Activated T-cell treated with anti-CD3 and anti-CD28 coated beads, Interleukin-2, amount 50 U/mL, for 72 hours (primary cell): ENCODE measurements around the gene C6orf15. TPM values are rescaled to one million over a fixed set of nuclear protein-coding genes. Genes with fewer than 3 reads are reported as not detected.
"Not testable (repeated sequence)": the region's sequence is repeated elsewhere in the genome, so short reads cannot be mapped to it uniquely, and the experiment has no call there.

ENCODE experiments used
- ATAC-seq, 2 donors: fragments of 150-1000 bp; cut with Tn5 transposase; replicated peaks in 1 of 2; 2 replicates each; pipeline ENCODE4 v1.10.0; 2021; ENCODE audit warnings: moderate library complexity in 2 of 2, mild to moderate bottlenecking in 1 of 2
- DNase-seq, 2 donors: peaks; one replicate each; pipeline ENCODE4 v3.0.0; 2021 to 2022; ENCODE audit warnings: mixed read lengths in 1 of 2
- H3K27ac Mint-ChIP-seq: one replicate; pipeline ENCODE4 v1.8.0; 2022; ENCODE audit warnings: mild to moderate bottlenecking, moderate library complexity, mixed read lengths
- H3K27me3 Mint-ChIP-seq: one replicate; pipeline ENCODE4 v1.8.0; 2022; ENCODE audit warnings: low read depth, mixed read lengths
- H3K36me3 Mint-ChIP-seq, 2 donors: one replicate each; pipeline ENCODE4 v1.8.0; 2022; ENCODE audit warnings: mixed read lengths in 2 of 2, mild to moderate bottlenecking in 1 of 2; ENCODE audit not compliant: insufficient read depth in 2 of 2
- H3K4me1 Mint-ChIP-seq: one replicate; pipeline ENCODE4 v1.8.0; 2022; ENCODE audit warnings: low read depth, mixed read lengths
- H3K4me3 Mint-ChIP-seq, 2 donors: one replicate each; pipeline ENCODE4 v1.8.0; 2022; ENCODE audit warnings: mild to moderate bottlenecking in 2 of 2, mixed read lengths in 2 of 2, moderate library complexity in 2 of 2
- H3K9me3 Mint-ChIP-seq, 2 donors: one replicate each; pipeline ENCODE4 v1.8.0; 2022; ENCODE audit warnings: mixed read lengths in 2 of 2
- total RNA-seq, 2 donors: library from RNA; stranded (reverse); gene quantifications; one replicate each; pipeline ENCODE4 v1.2.3, GENCODE V29; 2022

Gene C6orf15
- total RNA-seq, 2 donors from 2014 or later: not detected

GRCh38 chr6:31067028-31067427 is 45.3 kb downstream of the C6orf15 start:
- H3K27ac Mint-ChIP-seq, ATAC-seq, H3K4me3 Mint-ChIP-seq, H3K4me1 Mint-ChIP-seq, H3K36me3 Mint-ChIP-seq, H3K9me3 Mint-ChIP-seq, DNase-seq, H3K27me3 Mint-ChIP-seq: not testable (repeated sequence)

GRCh38 chr6:31065556-31065955 is 46.8 kb downstream of the C6orf15 start:
- Mint-ChIP-seq H3K36me3 (no peaks in the 10 kb centered on the region), H3K4me1 (no peaks in the 10 kb centered on the region), H3K27ac (no peak overlapping the region), H3K27me3 (no peaks in the 10 kb centered on the region), H3K9me3 (no peaks in the 10 kb centered on the region), H3K4me3 (no peak overlapping the region)
- DNase-seq (no peak), ATAC-seq (no peak)

GRCh38 chr6:31063906-31064435 is 48.4 kb downstream of the C6orf15 start:
- no peaks in the 10 kb centered on the region for H3K4me1 Mint-ChIP-seq

More at GRCh38 chr6:31063906-31064435, 48.4 kb downstream of the C6orf15 start:
- no peak for ATAC-seq
- DNase-seq: no peak
- H3K36me3 Mint-ChIP-seq: no peaks in the 10 kb centered on the region
- H3K9me3 Mint-ChIP-seq: no peaks in the 10 kb centered on the region
- no peaks in the 10 kb centered on the region for H3K27me3 Mint-ChIP-seq
- H3K27ac Mint-ChIP-seq: no peak overlapping the region
- H3K4me3 Mint-ChIP-seq: no peak overlapping the region

Other genes with a start within 250 kb of the C6orf15 start
- gene DDR1, start 228.1 kb downstream of the C6orf15 start, total RNA-seq: 10 to 100 TPM in 1 of 2 donors, 1 to 10 TPM in 1; 9.4 to 11.6 TPM
- gene GTF2H4, start 204.4 kb downstream of the C6orf15 start, total RNA-seq: 10 to 100 TPM; 43.5 to 46.9 TPM
- 10 to 100 TPM; 47.3 to 54.9 TPM for gene VARS2, start 198.3 kb downstream of the C6orf15 start, total RNA-seq
- gene SFTA2, start 180.4 kb downstream of the C6orf15 start, total RNA-seq: under 1 TPM in 1 of 2 donors, not detected in 1; 0.31 TPM
- gene MUCL3, start 171.6 kb downstream of the C6orf15 start, total RNA-seq: under 1 TPM in 1 of 2 donors, not detected in 1; 0.09 TPM
- gene MUC21, start 128.9 kb downstream of the C6orf15 start, total RNA-seq: not detected
- not detected for gene MUC22, start 102.1 kb downstream of the C6orf15 start, total RNA-seq
- under 1 TPM in 1 of 2 donors, not detected in 1; 0.67 TPM for gene PSORS1C1, start 2.2 kb upstream of the C6orf15 start, total RNA-seq
- gene CDSN, start 7.9 kb upstream of the C6orf15 start, total RNA-seq: not detected
- gene PSORS1C2, start 26.5 kb upstream of the C6orf15 start, total RNA-seq: not detected
- 10 to 100 TPM; 47.5 to 64.2 TPM for gene CCHCR1, start 45.2 kb upstream of the C6orf15 start, total RNA-seq
- 10 to 100 TPM; 63.8 to 82.7 TPM for gene TCF19, start 46.0 kb upstream of the C6orf15 start, total RNA-seq
- gene POU5F1, start 58.1 kb upstream of the C6orf15 start, total RNA-seq: under 1 TPM in 1 of 2 donors, not detected in 1; 0.09 TPM
- 100 to 1,000 TPM; 781 to 974 TPM for gene HLA-C, start 159.5 kb upstream of the C6orf15 start, total RNA-seq
- 1,000 to 10,000 TPM; 3,527 to 3,556 TPM for gene HLA-B, start 244.6 kb upstream of the C6orf15 start, total RNA-seq